Measurements from ENCODE around the gene SERINC3. TPM values are rescaled to one million over a fixed set of nuclear protein-coding genes. Genes with fewer than 3 reads are reported as not detected.

The SERINC3 gene
- polyA plus RNA-seq, 1 experiment = 333 TPM

GRCh38 chr20:44513871-44514270 is 8.0 kb downstream of the SERINC3 start:
- TF ChIP-seq, protein P1, sequence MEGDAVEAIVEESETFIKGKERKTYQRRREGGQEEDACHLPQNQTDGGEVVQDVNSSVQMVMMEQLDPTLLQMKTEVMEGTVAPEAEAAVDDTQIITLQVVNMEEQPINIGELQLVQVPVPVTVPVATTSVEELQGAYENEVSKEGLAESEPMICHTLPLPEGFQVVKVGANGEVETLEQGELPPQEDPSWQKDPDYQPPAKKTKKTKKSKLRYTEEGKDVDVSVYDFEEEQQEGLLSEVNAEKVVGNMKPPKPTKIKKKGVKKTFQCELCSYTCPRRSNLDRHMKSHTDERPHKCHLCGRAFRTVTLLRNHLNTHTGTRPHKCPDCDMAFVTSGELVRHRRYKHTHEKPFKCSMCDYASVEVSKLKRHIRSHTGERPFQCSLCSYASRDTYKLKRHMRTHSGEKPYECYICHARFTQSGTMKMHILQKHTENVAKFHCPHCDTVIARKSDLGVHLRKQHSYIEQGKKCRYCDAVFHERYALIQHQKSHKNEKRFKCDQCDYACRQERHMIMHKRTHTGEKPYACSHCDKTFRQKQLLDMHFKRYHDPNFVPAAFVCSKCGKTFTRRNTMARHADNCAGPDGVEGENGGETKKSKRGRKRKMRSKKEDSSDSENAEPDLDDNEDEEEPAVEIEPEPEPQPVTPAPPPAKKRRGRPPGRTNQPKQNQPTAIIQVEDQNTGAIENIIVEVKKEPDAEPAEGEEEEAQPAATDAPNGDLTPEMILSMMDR (IDR thresholded peaks at IDR 0.05; ENCODE audit: insufficient read depth, low read depth, low read length) = no peak
- POLR2A ChIA-PET = no interaction called here
- no peak for DNase-seq (ENCODE audit: low read depth)
- no peak overlapping the region for H3K4me3 ChIP-seq (ENCODE audit: low read depth, low read length)
- CTCF ChIA-PET = interaction anchor here (2.4 kb wide), 1 partner anchor 96 kb away, joined by 14 read pairs; no protein-coding TSS in a partner anchor
- H3K27me3 ChIP-seq (ENCODE audit: control insufficient read depth, insufficient read depth, low read length) = no peaks in the 10 kb centered on the region
- peaks cover 10% of the 10 kb centered on the region for H3K36me3 ChIP-seq (ENCODE audit: control insufficient read depth, insufficient read depth, low read length)

GRCh38 chr20:44509762-44510161 is 12.1 kb downstream of the SERINC3 start:
- TF ChIP-seq, protein P1 (IDR thresholded peaks at IDR 0.05; ENCODE audit: insufficient read depth, low read depth, low read length) = no peak
- DNase-seq (ENCODE audit: low read depth) = no peak
- peaks cover 15% of the 10 kb centered on the region for H3K36me3 ChIP-seq (ENCODE audit: control insufficient read depth, insufficient read depth, low read length)
- no peak overlapping the region for H3K4me3 ChIP-seq (ENCODE audit: low read depth, low read length)
- H3K27me3 ChIP-seq (ENCODE audit: control insufficient read depth, insufficient read depth, low read length) = no peaks in the 10 kb centered on the region
- ChIA-PET CTCF (interaction anchor here (0.6 kb wide), 1 partner anchor 26 kb away, joined by 3 read pairs; no protein-coding TSS in a partner anchor), POLR2A (interaction anchor here (0.6 kb wide), 1 partner anchor 1047 kb away, joined by 4 read pairs; no protein-coding TSS in a partner anchor)

DNA sequence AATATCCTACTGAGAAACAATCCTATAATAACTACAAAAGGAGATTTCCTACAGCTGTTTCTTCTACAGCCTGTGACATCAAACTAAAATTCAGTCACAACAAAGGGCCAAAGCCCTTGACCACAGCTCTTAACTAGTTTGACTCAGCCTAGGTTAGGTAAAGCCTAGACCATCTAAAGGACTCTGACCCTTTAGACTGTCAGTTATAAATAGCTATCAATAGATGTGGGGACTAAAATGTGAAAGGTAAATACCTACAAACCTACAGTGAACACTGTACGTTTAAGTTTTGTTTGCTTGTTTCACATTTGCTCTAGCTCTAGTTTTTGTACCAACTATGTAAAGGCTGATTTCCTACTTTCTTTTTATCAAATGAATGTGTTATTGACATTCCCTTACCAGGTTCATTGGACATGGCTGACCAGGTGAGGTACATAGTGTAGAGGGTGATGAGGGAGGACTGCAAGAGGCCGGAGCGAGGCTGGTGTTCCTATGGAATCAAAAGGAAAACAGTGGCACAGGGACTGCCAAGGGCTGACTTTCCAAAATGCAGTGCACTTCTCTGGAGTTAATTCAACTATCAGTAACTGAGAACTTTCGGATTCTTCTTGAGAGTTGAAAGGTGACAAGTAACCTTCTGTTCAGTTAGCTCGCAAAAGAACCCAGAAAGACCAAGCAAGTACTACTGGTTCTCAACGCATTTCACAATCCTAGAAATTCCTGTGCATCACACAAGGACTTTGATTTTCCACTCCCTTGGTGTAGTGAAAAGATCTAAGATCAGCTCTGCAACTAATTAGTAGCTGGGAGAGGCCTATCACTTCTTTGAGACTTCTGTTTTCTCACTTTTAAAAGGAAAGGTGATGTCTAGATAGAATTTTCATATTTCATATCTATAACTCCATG is 17.2 kb downstream of the SERINC3 start:
- Histone ChIP-seq H3K4me3 (ENCODE audit: low read depth, low read length) (no peak overlapping the region), H3K27me3 (ENCODE audit: control insufficient read depth, insufficient read depth, low read length) (no peaks in the 10 kb centered on the region), H3K36me3 (ENCODE audit: control insufficient read depth, insufficient read depth, low read length) (peaks cover 24% of the 10 kb centered on the region)
- TF ChIP-seq, protein P1 (IDR thresholded peaks at IDR 0.05; ENCODE audit: insufficient read depth, low read depth, low read length) = no peak
- CTCF ChIA-PET = interaction anchor here (0.8 to 1.7 kb wide), 3 partner anchors 10 to 105 kb away, joined by 3 to 10 read pairs (median 5); no protein-coding TSS in a partner anchor
- no peak for DNase-seq (ENCODE audit: low read depth)
- POLR2A ChIA-PET = no interaction called here

- Histone ChIP-seq H3K27me3 (ENCODE audit: control insufficient read depth, insufficient read depth, low read length) (no peaks in the 10 kb centered on the region), H3K4me3 (ENCODE audit: low read depth, low read length) (no peak overlapping the region), H3K36me3 (ENCODE audit: control insufficient read depth, insufficient read depth, low read length) (peaks cover 20% of the 10 kb centered on the region)
- ChIA-PET POLR2A (interaction anchor here (1.0 kb wide), 1 partner anchor 19 kb away, joined by 9 read pairs; the partner anchor contains the start of gene SERINC3), CTCF (interaction anchor here (1.6 kb wide), 1 partner anchor 19 kb away, joined by 6 read pairs; the partner anchor contains the start of gene SERINC3)
- no peak for DNase-seq (ENCODE audit: low read depth)
- TF ChIP-seq, protein P1 (IDR thresholded peaks at IDR 0.05; ENCODE audit: insufficient read depth, low read depth, low read length) = no peak
Measured at GRCh38 chr20:44502968-44503367, 18.9 kb downstream of the SERINC3 start.

GRCh38 chr20:44501448-44501847 is 20.4 kb downstream of the SERINC3 start:
- TF ChIP-seq, protein P1 (IDR thresholded peaks at IDR 0.05; ENCODE audit: insufficient read depth, low read depth, low read length) = no peak
- H3K27me3 ChIP-seq (ENCODE audit: control insufficient read depth, insufficient read depth, low read length) = no peaks in the 10 kb centered on the region
- ChIA-PET POLR2A (interaction anchor here (0.5 kb wide), 1 partner anchor 106 kb away, joined by 3 read pairs; no protein-coding TSS in a partner anchor), CTCF (interaction anchor here (0.6 kb wide), 1 partner anchor 75 kb away, joined by 4 read pairs; no protein-coding TSS in a partner anchor)
- no peak overlapping the region for H3K4me3 ChIP-seq (ENCODE audit: low read depth, low read length)
- DNase-seq (ENCODE audit: low read depth) = peak; percentile 47
- peaks cover 17% of the 10 kb centered on the region for H3K36me3 ChIP-seq (ENCODE audit: control insufficient read depth, insufficient read depth, low read length)
